OCI-LY7 (cell line): ENCODE data around the gene GMEB2.

ENCODE experiments used
- EZH2phosphoT487 ChIP-seq: fragments of 200-600 bp; sonication (generic); IDR thresholded peaks from 2 replicates; pipeline ENCODE4 v1.6.1; 2018; ENCODE audit warnings: low read depth, borderline replicate concordance, mild to moderate bottlenecking, mixed run types, antibody characterized with exemption, low read length, moderate library complexity, mixed read lengths
- TF ChIP-seq, protein P1 (sequence below): fragments of 200-600 bp; sonication (generic); conservative IDR thresholded peaks from 2 replicates; pipeline ENCODE4 v1.5.1; 2014; ENCODE audit warnings: mild to moderate bottlenecking, antibody characterized with exemption, low read length, moderate library complexity, mixed read lengths

DNA sequence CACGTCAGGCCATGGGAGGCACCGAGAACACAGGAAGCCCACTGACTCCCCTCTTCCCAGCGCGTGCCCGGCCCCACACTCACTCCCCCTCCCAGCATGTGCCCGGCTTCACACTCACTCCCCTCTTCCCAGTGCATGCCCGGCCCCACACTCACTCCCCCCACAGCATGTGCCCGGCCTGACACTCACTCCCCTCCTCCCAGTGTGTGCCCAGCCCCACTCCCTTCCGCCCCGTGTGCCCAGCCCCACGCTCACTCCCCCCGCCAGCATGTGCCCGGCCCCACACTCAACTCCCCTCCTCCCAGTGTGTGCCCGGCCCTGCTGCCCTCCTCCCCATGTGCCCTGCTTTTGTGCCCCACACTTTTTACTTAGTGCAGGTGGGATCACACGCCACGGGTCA, 41.0 kb upstream of the GMEB2 start:
- TF ChIP-seq, protein P1, sequence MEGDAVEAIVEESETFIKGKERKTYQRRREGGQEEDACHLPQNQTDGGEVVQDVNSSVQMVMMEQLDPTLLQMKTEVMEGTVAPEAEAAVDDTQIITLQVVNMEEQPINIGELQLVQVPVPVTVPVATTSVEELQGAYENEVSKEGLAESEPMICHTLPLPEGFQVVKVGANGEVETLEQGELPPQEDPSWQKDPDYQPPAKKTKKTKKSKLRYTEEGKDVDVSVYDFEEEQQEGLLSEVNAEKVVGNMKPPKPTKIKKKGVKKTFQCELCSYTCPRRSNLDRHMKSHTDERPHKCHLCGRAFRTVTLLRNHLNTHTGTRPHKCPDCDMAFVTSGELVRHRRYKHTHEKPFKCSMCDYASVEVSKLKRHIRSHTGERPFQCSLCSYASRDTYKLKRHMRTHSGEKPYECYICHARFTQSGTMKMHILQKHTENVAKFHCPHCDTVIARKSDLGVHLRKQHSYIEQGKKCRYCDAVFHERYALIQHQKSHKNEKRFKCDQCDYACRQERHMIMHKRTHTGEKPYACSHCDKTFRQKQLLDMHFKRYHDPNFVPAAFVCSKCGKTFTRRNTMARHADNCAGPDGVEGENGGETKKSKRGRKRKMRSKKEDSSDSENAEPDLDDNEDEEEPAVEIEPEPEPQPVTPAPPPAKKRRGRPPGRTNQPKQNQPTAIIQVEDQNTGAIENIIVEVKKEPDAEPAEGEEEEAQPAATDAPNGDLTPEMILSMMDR = no peak
- TF ChIP-seq EZH2phosphoT487 = no peak
